CD4-positive, alpha-beta T cell treated with Interleukin-10 for 1 hour (primary cell): ENCODE results near the gene SGSM2.
"Not testable (repeated sequence)": the region's sequence is repeated elsewhere in the genome, so short reads cannot be mapped to it uniquely, and the experiment has no call there.

Experiments used
- DNase-seq: peaks from one replicate; pipeline ENCODE4 v3.0.0-alpha.2; 2020

The SGSM2 gene, protein sequence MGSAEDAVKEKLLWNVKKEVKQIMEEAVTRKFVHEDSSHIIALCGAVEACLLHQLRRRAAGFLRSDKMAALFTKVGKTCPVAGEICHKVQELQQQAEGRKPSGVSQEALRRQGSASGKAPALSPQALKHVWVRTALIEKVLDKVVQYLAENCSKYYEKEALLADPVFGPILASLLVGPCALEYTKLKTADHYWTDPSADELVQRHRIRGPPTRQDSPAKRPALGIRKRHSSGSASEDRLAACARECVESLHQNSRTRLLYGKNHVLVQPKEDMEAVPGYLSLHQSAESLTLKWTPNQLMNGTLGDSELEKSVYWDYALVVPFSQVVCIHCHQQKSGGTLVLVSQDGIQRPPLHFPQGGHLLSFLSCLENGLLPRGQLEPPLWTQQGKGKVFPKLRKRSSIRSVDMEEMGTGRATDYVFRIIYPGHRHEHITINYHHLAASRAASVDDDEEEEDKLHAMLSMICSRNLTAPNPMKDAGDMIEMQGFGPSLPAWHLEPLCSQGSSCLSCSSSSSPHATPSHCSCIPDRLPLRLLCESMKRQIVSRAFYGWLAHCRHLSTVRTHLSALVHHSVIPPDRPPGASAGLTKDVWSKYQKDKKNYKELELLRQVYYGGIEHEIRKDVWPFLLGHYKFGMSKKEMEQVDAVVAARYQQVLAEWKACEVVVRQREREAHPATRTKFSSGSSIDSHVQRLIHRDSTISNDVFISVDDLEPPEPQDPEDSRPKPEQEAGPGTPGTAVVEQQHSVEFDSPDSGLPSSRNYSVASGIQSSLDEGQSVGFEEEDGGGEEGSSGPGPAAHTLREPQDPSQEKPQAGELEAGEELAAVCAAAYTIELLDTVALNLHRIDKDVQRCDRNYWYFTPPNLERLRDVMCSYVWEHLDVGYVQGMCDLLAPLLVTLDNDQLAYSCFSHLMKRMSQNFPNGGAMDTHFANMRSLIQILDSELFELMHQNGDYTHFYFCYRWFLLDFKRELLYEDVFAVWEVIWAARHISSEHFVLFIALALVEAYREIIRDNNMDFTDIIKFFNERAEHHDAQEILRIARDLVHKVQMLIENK

DNA sequence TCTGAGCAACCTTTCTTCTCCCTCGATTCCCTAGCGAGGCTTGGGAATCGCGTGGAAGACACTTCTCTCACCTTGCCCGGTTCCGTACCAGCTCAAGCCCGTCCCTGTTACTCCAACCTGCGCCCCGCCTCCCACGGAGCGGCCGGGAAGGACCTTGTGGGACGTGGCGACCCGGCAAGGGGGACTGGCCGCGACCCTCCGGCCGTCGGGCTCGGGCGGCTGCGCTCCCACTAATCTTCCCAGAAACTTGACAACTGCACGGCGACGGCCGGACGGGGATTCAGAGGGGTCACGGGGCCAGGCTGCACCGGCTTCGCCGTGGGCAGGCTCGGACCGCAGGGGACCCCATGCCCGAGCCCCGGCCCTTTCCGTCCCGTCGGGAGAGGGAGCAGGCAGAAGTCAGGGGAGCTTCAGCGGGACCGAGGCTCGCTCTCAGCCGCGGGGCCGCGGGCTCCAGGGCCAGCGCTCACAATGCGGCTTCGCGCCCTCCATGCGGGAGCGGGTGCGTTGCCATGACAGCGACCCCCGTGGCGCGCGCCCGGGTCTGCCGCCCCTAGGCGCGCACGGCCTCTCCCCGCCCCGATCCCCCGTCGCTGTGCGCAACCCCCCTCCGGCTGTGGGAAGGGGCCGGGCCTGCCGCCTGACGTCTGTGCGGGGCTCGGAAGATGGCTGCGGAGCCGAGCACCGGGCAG, at the start of gene SGSM2:
SGSM2 (plus strand) TSS at position 650 of the 692 bp plus-strand sequence. CDS start 188 bp downstream, outside the sequence.
- DNase-seq, result peak; percentile 78

GRCh38 chr17:2289878-2290478, 47.3 kb upstream of the SGSM2 start:
- DNase-seq, result no peak

DNA sequence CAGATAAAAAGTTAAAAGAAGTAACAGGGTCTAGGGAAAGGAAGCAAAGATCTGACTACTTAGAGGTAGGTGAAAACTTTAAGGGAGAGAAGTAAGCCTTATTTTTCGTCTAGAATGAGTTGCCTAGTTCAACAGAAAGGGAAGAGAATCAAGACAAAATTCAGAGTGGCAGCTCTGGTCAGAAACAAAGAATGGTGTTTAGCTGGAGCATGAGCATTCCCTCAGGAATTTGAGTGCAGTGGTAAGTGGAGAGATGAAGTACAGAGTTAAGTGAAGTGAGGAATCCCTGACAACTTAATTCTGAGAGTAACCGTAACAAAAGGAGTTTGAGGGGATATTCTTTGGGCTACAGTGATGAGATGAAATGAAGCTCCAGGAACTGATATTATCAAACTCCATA, 45.2 kb upstream of the SGSM2 start:
- DNase-seq, result no peak

DNA sequence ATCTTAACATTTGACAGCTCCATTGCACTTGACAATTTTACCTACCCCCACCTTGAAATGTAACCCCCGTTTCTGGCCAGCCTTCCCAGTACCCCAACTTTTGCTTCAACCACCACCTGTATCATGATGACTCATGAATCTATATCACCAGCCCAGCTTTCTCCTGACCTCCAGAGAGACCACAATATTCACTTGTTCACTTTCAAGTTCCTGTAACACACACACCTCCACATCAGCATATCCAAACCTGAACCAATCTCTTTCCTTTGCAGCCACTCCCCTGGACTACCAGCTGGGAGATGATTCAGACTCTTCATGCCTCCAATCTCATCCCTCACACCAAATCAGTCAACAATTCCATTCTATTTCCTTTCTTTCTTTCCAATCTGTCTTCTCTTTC, 41.7 kb upstream of the SGSM2 start:
- DNase-seq, result no peak

DNA sequence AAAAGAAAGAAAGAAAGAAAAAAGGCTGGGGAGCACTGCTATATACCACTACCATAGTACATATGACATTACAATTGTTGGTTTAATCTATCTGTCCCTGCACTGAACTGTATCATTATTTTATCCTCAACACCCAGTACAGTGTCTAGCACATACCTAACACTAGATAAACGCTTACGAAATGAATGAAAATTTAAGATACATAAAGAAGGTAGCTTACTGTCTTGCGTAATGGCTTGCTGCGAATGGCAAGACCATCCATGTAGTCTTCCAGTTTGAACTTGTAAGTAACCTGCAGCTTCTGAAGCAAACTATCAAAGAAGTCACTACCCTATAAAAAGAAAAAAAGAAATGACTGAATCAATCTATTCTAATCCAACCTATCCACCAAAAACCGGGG, 40.3 kb upstream of the SGSM2 start:
- no peak for DNase-seq

GRCh38 chr17:2299136-2299535, 38.2 kb upstream of the SGSM2 start:
- no peak for DNase-seq

DNA sequence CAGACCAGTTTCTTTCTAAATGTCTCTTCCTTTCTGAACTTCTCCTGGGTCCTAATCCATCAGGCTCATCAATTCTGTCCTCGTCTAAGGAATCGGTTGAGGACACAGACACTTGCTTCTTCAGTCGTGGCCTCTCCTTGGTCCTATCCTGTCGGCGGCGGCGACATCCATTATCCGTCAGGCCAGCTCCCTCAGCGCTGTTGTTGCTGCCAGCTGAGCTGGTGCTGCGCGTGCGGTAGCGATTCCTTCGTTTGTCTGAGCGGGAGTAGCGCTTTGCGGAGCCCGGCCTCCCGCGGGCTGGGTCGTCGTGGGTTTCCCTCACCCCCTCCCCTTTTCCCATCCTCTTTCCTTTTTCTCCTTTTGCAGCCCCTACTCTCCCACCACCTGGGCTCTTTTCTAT, 37.5 kb upstream of the SGSM2 start:
- DNase-seq, result no peak

- no peak for DNase-seq
These were observed 34.5 kb upstream of the SGSM2 start for GRCh38 chr17:2302778-2303203.

DNA sequence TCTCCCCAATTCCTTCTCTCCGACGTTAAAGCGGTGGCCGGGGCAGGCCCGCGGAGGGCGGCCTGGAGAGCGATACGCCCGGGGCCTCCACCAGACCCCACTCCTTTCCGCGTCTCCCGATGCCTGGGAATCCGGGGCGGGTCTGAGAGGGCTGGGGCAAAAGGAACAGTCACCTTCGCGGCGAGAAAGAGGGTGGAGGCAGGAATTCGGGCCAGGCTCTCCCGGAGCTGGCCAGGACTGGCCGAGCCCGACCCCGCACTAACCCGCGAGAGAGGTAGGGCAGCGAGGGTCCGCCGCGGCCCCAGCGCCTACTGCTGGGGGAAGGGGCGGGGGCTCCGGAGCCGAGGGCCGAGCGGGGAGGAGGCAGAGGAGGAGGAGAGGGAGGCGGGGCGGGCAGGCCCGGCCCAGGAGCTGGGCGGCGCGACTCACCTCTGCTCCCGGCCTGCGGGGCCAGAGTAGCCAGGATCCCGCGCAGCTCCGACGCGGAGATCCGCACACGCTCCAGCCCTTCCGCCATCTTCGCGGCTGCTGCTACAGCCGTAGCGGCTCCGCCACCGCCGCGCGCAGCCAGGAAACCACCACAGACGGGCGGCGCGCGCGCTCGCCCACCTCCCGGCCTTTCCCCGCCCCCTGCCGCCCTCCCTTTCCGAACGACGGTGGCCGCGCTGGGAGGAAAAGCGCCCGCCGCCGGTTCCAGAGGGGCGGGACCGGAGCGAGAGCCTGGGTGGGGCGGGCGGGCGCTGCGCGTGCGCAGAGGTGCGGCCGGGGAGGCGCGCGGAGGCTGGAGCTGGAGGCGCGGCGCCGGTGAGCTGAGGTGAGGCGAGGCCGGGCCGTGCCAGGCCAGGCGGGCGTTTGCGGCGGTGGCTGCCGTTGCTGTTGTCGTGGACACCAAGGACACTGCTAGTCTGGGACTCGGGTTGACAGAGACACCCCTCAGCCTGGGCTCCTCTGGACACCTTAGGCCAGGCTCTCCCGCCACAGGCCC, 33.8 kb upstream of the SGSM2 start, which contains the start of the genes SMG6 and SRR:
SMG6 (minus strand) TSS at position 582 of the 985 bp plus-strand sequence; CDS start at position 517, 65 bp downstream.
SRR (plus strand) TSS at position 747 of the 985 bp plus-strand sequence. CDS start 11,611 bp downstream, outside the sequence.
- peak; percentile 96 for DNase-seq

DNA sequence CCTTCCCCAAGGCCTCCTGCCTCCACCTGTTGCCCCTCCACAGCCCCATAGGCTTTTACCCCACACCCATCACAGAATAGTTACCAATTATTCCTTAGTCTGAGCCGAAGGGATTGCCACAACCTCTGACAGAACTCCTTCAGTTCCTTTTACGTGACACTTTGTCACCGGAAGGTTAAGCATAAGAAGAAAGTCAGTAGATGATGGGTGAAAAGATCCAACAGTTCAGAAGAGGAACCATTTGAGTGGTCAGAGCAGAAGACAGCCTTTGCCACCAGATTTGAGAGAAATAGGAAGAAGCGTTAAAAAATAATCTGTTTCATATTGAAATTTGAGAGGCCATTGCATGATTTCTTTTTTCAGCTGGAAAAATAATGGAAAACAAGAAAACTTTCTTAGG, 32.4 kb upstream of the SGSM2 start:
- no peak for DNase-seq

GRCh38 chr17:2309338-2310154, 27.8 kb upstream of the SGSM2 start:
- DNase-seq, result no peak

DNA sequence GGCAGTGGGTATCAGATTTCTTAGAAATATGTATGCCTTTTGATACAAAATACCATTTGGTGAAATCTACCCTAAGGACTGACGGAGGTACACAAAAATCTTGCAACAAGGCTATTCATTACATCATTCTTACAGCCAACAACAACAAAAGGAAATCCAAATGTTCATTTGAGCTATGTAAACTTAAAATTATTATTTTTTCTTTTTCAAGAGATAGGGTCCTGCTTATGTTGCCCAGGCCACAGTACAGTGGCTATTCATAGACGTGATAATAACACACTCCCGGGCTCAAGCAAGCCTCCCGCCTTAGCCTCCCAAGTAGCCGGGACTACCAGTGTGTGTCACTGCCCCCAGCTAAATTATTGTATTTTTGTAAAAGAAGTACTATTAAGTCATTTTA, 24.6 kb upstream of the SGSM2 start:
- DNase-seq, result no peak

GRCh38 chr17:2316916-2317205, 20.4 kb upstream of the SGSM2 start:
- DNase-seq, result not testable (repeated sequence)

DNA sequence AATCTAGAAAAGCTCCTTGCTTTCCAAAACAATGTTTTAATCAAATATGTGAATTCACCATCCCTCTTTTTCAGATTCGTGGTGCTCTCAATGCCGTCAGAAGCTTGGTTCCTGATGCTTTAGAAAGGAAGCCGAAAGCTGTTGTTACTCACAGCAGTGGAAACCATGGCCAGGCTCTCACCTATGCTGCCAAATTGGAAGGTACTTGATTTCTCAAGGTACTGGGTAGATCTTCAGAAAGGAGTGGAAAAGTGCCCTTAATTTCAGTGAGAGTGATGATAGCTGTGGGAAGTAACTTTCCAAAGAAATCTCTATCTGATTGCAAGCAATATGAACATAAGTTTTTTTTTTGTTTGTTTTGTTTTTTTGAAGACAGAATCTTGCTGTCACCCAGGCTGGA, 19.5 kb upstream of the SGSM2 start:
- DNase-seq, result no peak

- DNase-seq, result no peak
These were observed 18.2 kb upstream of the SGSM2 start for GRCh38 chr17:2319051-2319450.

GRCh38 chr17:2321399-2321798, 15.9 kb upstream of the SGSM2 start:
- no peak for DNase-seq

DNA sequence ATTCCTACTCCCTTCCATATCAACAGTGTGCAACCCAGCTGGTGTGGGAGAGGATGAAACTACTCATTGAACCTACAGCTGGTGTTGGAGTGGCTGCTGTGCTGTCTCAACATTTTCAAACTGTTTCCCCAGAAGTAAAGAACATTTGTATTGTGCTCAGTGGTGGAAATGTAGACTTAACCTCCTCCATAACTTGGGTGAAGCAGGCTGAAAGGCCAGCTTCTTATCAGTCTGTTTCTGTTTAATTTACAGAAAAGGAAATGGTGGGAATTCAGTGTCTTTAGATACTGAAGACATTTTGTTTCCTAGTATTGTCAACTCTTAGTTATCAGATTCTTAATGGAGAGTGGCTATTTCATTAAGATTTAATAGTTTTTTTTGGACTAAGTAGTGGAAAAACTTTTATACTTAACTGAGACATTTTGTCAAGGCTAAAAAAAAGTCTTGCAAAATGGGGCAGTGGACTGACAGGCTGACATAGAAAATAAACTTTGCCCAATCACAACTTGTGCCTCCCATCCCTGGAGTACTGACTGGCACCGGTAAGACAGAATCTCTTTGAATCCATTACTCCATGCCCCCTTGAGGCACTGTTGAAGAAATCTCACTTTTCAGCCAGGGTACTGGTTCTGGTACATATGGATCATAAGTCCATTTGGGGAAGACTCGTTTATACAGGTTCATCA, 13.5 kb upstream of the SGSM2 start:
- no peak for DNase-seq

GRCh38 chr17:2331303-2331702, 6.0 kb upstream of the SGSM2 start:
- DNase-seq, result no peak

DNA sequence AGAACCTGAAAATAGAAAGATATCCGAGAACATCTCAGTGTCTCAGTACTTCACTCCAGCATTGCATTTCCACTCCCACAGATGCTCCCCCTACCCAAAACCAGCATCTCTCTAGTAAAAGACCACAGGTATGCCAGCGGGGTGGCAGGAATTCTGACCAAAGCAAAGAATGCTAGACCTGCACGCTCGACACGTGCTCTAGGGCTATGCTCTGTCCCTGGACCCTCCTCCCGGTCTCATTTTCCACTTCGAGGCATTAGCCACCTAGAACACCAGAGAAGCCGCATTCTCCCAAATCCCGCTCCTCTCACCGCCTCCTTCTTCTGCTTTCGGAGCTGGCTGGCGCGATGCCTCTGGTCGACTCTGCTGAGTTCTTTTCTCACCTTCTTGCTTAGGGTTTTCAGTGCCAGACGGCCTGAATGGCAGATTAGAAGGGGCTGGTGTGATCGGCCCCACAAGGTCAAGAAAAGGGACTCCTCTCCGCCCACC, 1.5 kb upstream of the SGSM2 start:
- no peak for DNase-seq
